ENCODE data around the gene MACF1.
A peak's percentile ranks its signal among the peaks of the same experiment; 100 is the strongest.

Gene MACF1

GRCh38 chr1:39354572-39354971 is 150.1 kb downstream of the MACF1 start:
- no peak for DNase-seq (ENCODE audit: low read depth)

GRCh38 chr1:39358491-39358890 is 154.0 kb downstream of the MACF1 start:
- DNase-seq (ENCODE audit: low read depth): no peak

GRCh38 chr1:39359028-39359570 is 154.6 kb downstream of the MACF1 start:
- DNase-seq (ENCODE audit: low read depth): no peak

GRCh38 chr1:39360731-39361130 is 156.2 kb downstream of the MACF1 start:
- DNase-seq (ENCODE audit: low read depth): no peak

GRCh38 chr1:39361446-39361845 is 157.0 kb downstream of the MACF1 start:
- DNase-seq (ENCODE audit: low read depth): no peak

GRCh38 chr1:39363267-39363666 is 158.8 kb downstream of the MACF1 start:
- no peak for DNase-seq (ENCODE audit: low read depth)

- no peak for DNase-seq (ENCODE audit: low read depth)
Measured at GRCh38 chr1:39368045-39368444, 163.6 kb downstream of the MACF1 start.

GRCh38 chr1:39369565-39369964 is 165.1 kb downstream of the MACF1 start:
- DNase-seq (ENCODE audit: low read depth): no peak

GRCh38 chr1:39370602-39371001 is 166.1 kb downstream of the MACF1 start:
- no peak for DNase-seq (ENCODE audit: low read depth)

- no peak for DNase-seq (ENCODE audit: low read depth)
Measured at GRCh38 chr1:39372105-39372504, 167.6 kb downstream of the MACF1 start.

- DNase-seq (ENCODE audit: low read depth): no peak
Measured at GRCh38 chr1:39376656-39377055, 172.2 kb downstream of the MACF1 start.

GRCh38 chr1:39378377-39378776 is 173.9 kb downstream of the MACF1 start:
- no peak for DNase-seq (ENCODE audit: low read depth)

- DNase-seq (ENCODE audit: low read depth): no peak
Measured at GRCh38 chr1:39379187-39379586, 174.7 kb downstream of the MACF1 start.

GRCh38 chr1:39380036-39380435 is 175.5 kb downstream of the MACF1 start:
- no peak for DNase-seq (ENCODE audit: low read depth)

- no peak for DNase-seq (ENCODE audit: low read depth)
Measured at GRCh38 chr1:39381839-39382238, 177.3 kb downstream of the MACF1 start.

GRCh38 chr1:39384305-39384704 is 179.8 kb downstream of the MACF1 start:
- DNase-seq (ENCODE audit: low read depth): no peak

GRCh38 chr1:39385067-39385988 is 180.8 kb downstream of the MACF1 start:
- DNase-seq (ENCODE audit: low read depth): no peak

- no peak for DNase-seq (ENCODE audit: low read depth)
Measured at GRCh38 chr1:39386997-39387396, 182.5 kb downstream of the MACF1 start.

- peak; percentile 91 for DNase-seq (ENCODE audit: low read depth)
Measured at GRCh38 chr1:39387452-39387851, 183.0 kb downstream of the MACF1 start.

GRCh38 chr1:39391691-39392679 is 187.5 kb downstream of the MACF1 start:
- no peak for DNase-seq (ENCODE audit: low read depth)

- DNase-seq (ENCODE audit: low read depth): no peak
Measured at GRCh38 chr1:39392851-39393573, 188.5 kb downstream of the MACF1 start.

GRCh38 chr1:39393645-39394044 is 189.2 kb downstream of the MACF1 start:
- DNase-seq (ENCODE audit: low read depth): no peak
